Liver (tissue), 9 donors: ENCODE results near the gene RAB3C. TPM values are rescaled to one million over a fixed set of nuclear protein-coding genes. Genes with fewer than 3 reads are reported as not detected.
A peak's percentile ranks its signal among the peaks of the same experiment; 100 is the strongest.

Experiments used
- DNase-seq: peaks from one replicate; pipeline ENCODE4 v3.0.0-alpha.2; 2017; ENCODE audit warnings: low spot score
- H3K27ac ChIP-seq, 2 donors: one replicate each; pipeline ENCODE4 v1.7.0; 2013; ENCODE audit warnings: inconsistent platforms in 2 of 2, low read length in 2 of 2, control low read depth in 1 of 2, low read depth in 1 of 2, mild to moderate bottlenecking in 1 of 2
- H3K27me3 ChIP-seq, 4 donors: one replicate each; pipeline versions ENCODE4 v1.6.1 to v1.7.0; 2013; ENCODE audit warnings: low read length in 3 of 4, inconsistent platforms in 1 of 4, mild to moderate bottlenecking in 1 of 4, moderate library complexity in 1 of 4; ENCODE audit not compliant: control insufficient read depth in 4 of 4, insufficient read depth in 4 of 4
- H3K36me3 ChIP-seq, 4 donors: one replicate each; pipeline versions ENCODE4 v1.6.1 to v1.7.0; 2013; ENCODE audit warnings: low read length in 3 of 4, mild to moderate bottlenecking in 3 of 4, low read depth in 1 of 4, moderate library complexity in 1 of 4; ENCODE audit not compliant: control insufficient read depth in 4 of 4, insufficient read depth in 3 of 4
- H3K4me1 ChIP-seq, 4 donors: one replicate each; pipeline versions ENCODE4 v1.6.1 to v1.7.0; 2013; ENCODE audit warnings: low read length in 3 of 4, mild to moderate bottlenecking in 3 of 4, moderate library complexity in 1 of 4; ENCODE audit not compliant: control insufficient read depth in 4 of 4, insufficient read depth in 4 of 4
- H3K4me3 ChIP-seq, 3 donors: one replicate each; pipeline versions ENCODE4 v1.6.1 to v1.7.0; 2013; ENCODE audit warnings: low read length in 3 of 3, control low read depth in 1 of 3, low read depth in 1 of 3, mild to moderate bottlenecking in 1 of 3
- H3K9ac ChIP-seq, 2 donors: one replicate each; pipeline ENCODE4 v1.7.0; 2013; ENCODE audit warnings: low read length in 2 of 2, mild to moderate bottlenecking in 2 of 2, moderate library complexity in 2 of 2, control low read depth in 1 of 2, low read depth in 1 of 2
- H3K9me3 ChIP-seq, 4 donors: one replicate each; pipeline versions ENCODE4 v1.6.1 to v1.7.0; 2013; ENCODE audit warnings: low read length in 3 of 4; ENCODE audit not compliant: control insufficient read depth in 4 of 4
- ATF3 ChIP-seq: IDR thresholded peaks from 2 replicates; pipeline ENCODE4 v1.6.1; 2016; ENCODE audit warnings: antibody characterized with exemption
- CTCF ChIP-seq: fragments of 150-350 bp; IDR thresholded peaks from 2 replicates; pipeline ENCODE4 v1.5.1; 2017; ENCODE audit warnings: improper control_type of control experiment, low read depth, low read length; ENCODE audit not compliant: missing input control
- EGR1 ChIP-seq, 2 donors: IDR thresholded peaks; 2 replicates each; pipeline ENCODE4 v1.6.1; 2016 to 2018; ENCODE audit warnings: antibody characterized with exemption in 2 of 2, low read depth in 2 of 2
- FOXA1 ChIP-seq: IDR thresholded peaks from 2 replicates; pipeline ENCODE4 v1.6.1; 2016; ENCODE audit warnings: antibody characterized with exemption
- FOXA2 ChIP-seq: IDR thresholded peaks from 2 replicates; pipeline ENCODE4 v1.6.1; 2016; ENCODE audit warnings: antibody characterized with exemption
- GABPA ChIP-seq, 2 donors: IDR thresholded peaks in 1 of 2; conservative IDR thresholded peaks in 1 of 2; 2 replicates each; pipeline ENCODE4 v1.6.1; 2016; ENCODE audit warnings: antibody characterized with exemption in 2 of 2, mild to moderate bottlenecking in 1 of 2, moderate library complexity in 1 of 2
- HNF4A ChIP-seq, 2 donors: conservative IDR thresholded peaks; 2 replicates each; pipeline ENCODE4 v1.6.1; 2016; ENCODE audit warnings: antibody characterized with exemption in 2 of 2, mild to moderate bottlenecking in 2 of 2
- HNF4G ChIP-seq: IDR thresholded peaks from 2 replicates; pipeline ENCODE4 v1.6.1; 2016; ENCODE audit warnings: antibody characterized with exemption
- JUND ChIP-seq, 2 donors: IDR thresholded peaks; 2 replicates each; pipeline ENCODE4 v1.6.1; 2016; ENCODE audit warnings: antibody characterized with exemption in 2 of 2
- MAX ChIP-seq: IDR thresholded peaks from 2 replicates; pipeline ENCODE4 v1.6.1; 2016; ENCODE audit warnings: antibody characterized with exemption
- NR2F2 ChIP-seq: IDR thresholded peaks from 2 replicates; pipeline ENCODE4 v1.6.1; 2016; ENCODE audit warnings: antibody characterized with exemption
- RAD21 ChIP-seq, 2 donors: IDR thresholded peaks; 2 replicates each; pipeline ENCODE4 v1.6.1; 2016; ENCODE audit warnings: antibody characterized with exemption in 2 of 2, mild to moderate bottlenecking in 2 of 2
- REST ChIP-seq: IDR thresholded peaks from 2 replicates; pipeline ENCODE4 v1.6.1; 2016; ENCODE audit warnings: antibody characterized with exemption, mild to moderate bottlenecking
- RXRA ChIP-seq, 2 donors: IDR thresholded peaks; 2 replicates each; pipeline ENCODE4 v1.6.1; 2017 to 2018; ENCODE audit warnings: antibody characterized with exemption in 2 of 2, mild to moderate bottlenecking in 1 of 2
- SP1 ChIP-seq: IDR thresholded peaks from 2 replicates; pipeline ENCODE4 v1.6.1; 2018; ENCODE audit warnings: antibody characterized with exemption, mild to moderate bottlenecking
- TAF1 ChIP-seq: conservative IDR thresholded peaks from 2 replicates; pipeline ENCODE4 v1.6.1; 2016; ENCODE audit warnings: antibody characterized with exemption, mild to moderate bottlenecking
- YY1 ChIP-seq: IDR thresholded peaks from 2 replicates; pipeline ENCODE4 v1.6.1; 2016; ENCODE audit warnings: antibody characterized with exemption, mild to moderate bottlenecking
- ZBTB33 ChIP-seq: IDR thresholded peaks from 2 replicates; pipeline ENCODE4 v1.6.1; 2016; ENCODE audit warnings: antibody characterized with exemption
- polyA plus RNA-seq, 2 donors: library from polyadenylated mRNA; stranded (reverse) in 1 of 2; unstranded in 1 of 2; fragments of 200-250 nt in 1 of 2; fragments of >200 nt in 1 of 2; fragmentation: Nextera tagmentation in 1 of 2; extraction: Ambion mirVana in 1 of 2; gene quantifications; one replicate each; pipeline versions ENCODE4 v1.2.1 to v1.2.3, GENCODE V29; 2013 to 2015
- total RNA-seq, 2 donors: library from RNA; depleted of rRNA; stranded (reverse); fragments of >200 nt; gene quantifications; one replicate each; pipeline ENCODE4 v1.2.3, GENCODE V29; 2014
- donor health status: healthy.
- donor health status: healthy.
- donor health status: healthy.
- donor health status: healthy.
- donor health status: healthy.

Gene RAB3C
- total and polyA plus RNA-seq, 4 donors: 0.72 to 4.6 (median 1.3) TPM

GRCh38 chr5:58761407-58761806, 178.5 kb downstream of the RAB3C start:
- DNase-seq: no peak
- peaks cover 2 to 44% (median 38%) of the 10 kb centered on the region in 4 donors for H3K4me1 ChIP-seq
- no peak overlapping the region for H3K27ac ChIP-seq
- H3K27me3 ChIP-seq: no peaks in the 10 kb centered on the region
- no peak overlapping the region for H3K9ac ChIP-seq
- H3K36me3 ChIP-seq: no peaks in the 10 kb centered on the region
- H3K4me3 ChIP-seq: no peak overlapping the region
- TF ChIP-seq ATF3 (no peak), GABPA (IDR thresholded peaks at IDR 0.05 in 1 of 2, conservative IDR thresholded peaks at IDR 0.05 in 1 of 2) (no peak), HNF4G (peak; percentile 68), NR2F2 (peak; percentile 15), REST (no peak), YY1 (peak; percentile 74), TAF1 (no peak), EGR1 (IDR thresholded peaks at IDR 0.05; ENCODE audit: low read depth in 2 of 2) (peak in 1 of 2 donors; percentile 31), JUND (IDR thresholded peaks at IDR 0.05) (peak; percentile 50 to 68), FOXA1 (peak; percentile 46), RXRA (IDR thresholded peaks at IDR 0.05) (peak; percentile 89 to 94), SP1 (peak; percentile 86), ZBTB33 (peak; percentile 68), HNF4A (conservative IDR thresholded peaks at IDR 0.05) (peak; percentile 92 to 93), FOXA2 (peak; percentile 19), MAX (peak; percentile 40), CTCF (no peak), RAD21 (IDR thresholded peaks at IDR 0.05) (peak; percentile 33 to 52)
- H3K9me3 ChIP-seq: no peaks in the 10 kb centered on the region
